ENCODE data around the gene COMMD1.
"Not testable (repeated sequence)": the region's sequence is repeated elsewhere in the genome, so short reads cannot be mapped to it uniquely, and the experiment has no call there.

The COMMD1 gene

DNA sequence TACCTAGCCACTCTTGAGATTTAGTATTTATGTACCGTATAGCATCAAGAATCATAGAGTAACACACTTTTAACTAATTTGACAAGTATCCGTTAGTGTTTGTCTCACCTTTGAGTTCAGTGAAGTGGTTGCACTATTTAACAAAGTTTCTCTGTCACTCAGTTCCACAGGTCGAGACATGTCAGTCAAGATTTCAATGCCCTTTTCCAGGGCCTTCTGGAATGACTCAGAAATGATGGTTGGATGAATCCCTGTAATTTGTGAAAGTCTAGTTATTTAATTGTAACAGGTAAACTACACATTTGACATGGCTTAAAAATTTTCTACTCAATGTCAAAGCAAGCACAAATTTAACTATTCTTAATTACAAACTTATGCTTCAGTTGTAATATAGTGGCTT lies 26.7 kb upstream of the COMMD1 start:
- H3K27ac ChIP-seq, result peak overlapping the region; percentile 56
- DNase-seq (ENCODE audit: low spot score), result peak; percentile 80
- TF ChIP-seq, protein P1, sequence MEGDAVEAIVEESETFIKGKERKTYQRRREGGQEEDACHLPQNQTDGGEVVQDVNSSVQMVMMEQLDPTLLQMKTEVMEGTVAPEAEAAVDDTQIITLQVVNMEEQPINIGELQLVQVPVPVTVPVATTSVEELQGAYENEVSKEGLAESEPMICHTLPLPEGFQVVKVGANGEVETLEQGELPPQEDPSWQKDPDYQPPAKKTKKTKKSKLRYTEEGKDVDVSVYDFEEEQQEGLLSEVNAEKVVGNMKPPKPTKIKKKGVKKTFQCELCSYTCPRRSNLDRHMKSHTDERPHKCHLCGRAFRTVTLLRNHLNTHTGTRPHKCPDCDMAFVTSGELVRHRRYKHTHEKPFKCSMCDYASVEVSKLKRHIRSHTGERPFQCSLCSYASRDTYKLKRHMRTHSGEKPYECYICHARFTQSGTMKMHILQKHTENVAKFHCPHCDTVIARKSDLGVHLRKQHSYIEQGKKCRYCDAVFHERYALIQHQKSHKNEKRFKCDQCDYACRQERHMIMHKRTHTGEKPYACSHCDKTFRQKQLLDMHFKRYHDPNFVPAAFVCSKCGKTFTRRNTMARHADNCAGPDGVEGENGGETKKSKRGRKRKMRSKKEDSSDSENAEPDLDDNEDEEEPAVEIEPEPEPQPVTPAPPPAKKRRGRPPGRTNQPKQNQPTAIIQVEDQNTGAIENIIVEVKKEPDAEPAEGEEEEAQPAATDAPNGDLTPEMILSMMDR (conservative IDR thresholded peaks at IDR 0.05; ENCODE audit: low read depth), result no peak
- ChIA-PET POLR2A (ENCODE audit: low non-redundant PET) (interaction anchor here (0.7 kb wide), 1 partner anchor 997 kb away, joined by 6 read pairs; no protein-coding TSS in a partner anchor), CTCF (no interaction called here)

DNA sequence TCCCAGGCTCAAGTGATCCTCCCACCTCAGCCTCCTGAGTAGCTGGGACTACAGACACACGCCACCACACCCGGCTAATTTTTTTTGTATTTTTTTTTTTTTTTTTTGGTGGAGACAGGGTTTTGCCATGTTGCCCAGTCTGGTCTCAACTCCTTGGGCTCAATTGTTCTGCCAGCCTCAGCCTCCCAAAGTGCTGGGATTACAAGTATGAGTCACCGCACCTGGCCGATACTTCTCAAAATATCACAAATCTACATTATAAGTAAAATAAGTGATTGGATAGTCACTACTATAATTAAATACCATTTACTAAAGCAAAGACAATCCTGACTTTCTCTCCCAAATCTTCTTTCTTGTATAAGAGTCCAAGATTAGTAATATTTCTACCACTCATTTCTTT lies 26.1 kb upstream of the COMMD1 start:
- DNase-seq (ENCODE audit: low spot score); CTCF ChIA-PET: not testable (repeated sequence)
- POLR2A ChIA-PET (ENCODE audit: low non-redundant PET), result interaction anchor here (0.6 to 0.7 kb wide), 2 partner anchors 12 to 998 kb away, joined by 3 to 6 read pairs; no protein-coding TSS in a partner anchor
- peak overlapping the region; percentile 56 for H3K27ac ChIP-seq

DNA sequence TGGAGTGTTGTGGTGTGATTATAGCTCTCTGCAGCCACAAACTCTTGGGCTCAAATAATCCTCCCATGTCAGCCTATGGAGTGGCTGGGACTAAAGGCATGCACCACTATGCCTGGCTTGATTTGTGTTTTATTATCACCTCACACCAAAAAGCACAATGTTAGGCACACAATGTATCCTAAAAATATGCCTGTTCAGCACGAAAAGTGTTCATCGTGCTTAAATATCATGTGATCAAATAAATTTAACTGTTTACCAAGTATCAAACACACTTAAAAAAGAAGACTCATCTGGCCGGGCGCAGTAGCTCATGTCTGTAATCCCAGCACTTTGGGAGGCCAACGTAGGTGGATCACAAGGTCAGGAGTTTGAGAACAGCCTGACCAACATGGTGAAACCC lies 22.6 kb upstream of the COMMD1 start:
- TF ChIP-seq, protein P1 (conservative IDR thresholded peaks at IDR 0.05; ENCODE audit: low read depth), result no peak
- CTCF ChIA-PET, result no interaction called here
- H3K27ac ChIP-seq, result no peak overlapping the region
- POLR2A ChIA-PET (ENCODE audit: low non-redundant PET), result no interaction called here
- no peak for DNase-seq (ENCODE audit: low spot score)

DNA sequence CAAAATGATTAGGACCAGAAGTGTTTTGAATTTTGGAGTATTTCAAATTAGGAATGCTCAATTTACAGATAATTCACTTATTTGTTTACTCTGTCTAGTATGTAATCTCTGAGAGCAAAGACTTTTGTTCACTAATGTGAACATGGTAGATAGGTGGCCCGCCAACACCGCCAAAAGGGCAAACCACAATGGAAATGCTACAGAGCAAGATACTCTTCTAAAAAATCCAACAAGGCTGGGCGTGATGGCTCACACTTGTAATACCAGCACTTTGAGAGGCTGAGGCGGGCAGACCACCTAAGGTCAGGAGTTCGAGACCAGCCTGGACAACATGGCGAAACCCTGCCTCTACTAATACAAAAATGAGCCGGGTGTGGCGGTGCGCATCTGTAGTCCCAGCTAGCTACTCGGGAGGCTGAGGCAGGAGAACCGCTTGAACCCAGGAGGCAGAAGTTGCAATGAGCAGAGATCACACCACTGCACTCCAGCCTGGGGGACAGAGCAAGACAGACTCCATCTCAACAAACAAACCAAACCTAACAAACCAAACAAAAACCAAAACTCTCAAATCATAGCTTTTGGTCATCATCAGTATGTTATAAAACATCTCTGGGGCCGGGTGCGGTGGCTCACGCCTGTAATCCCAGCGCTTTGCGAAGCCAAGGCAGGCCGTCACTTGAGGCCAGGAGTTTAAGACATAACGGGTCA lies 19.4 kb upstream of the COMMD1 start:
- DNase-seq (ENCODE audit: low spot score), result no peak
- H3K27ac ChIP-seq, result peak overlapping the region; percentile 5; the same call in 1 of the 2 replicates
- ChIA-PET CTCF (interaction anchor here (0.6 kb wide), 1 partner anchor 11 kb away, joined by 4 read pairs; no protein-coding TSS in a partner anchor), POLR2A (ENCODE audit: low non-redundant PET) (no interaction called here)
- TF ChIP-seq, protein P1 (conservative IDR thresholded peaks at IDR 0.05; ENCODE audit: low read depth), result no peak

DNA sequence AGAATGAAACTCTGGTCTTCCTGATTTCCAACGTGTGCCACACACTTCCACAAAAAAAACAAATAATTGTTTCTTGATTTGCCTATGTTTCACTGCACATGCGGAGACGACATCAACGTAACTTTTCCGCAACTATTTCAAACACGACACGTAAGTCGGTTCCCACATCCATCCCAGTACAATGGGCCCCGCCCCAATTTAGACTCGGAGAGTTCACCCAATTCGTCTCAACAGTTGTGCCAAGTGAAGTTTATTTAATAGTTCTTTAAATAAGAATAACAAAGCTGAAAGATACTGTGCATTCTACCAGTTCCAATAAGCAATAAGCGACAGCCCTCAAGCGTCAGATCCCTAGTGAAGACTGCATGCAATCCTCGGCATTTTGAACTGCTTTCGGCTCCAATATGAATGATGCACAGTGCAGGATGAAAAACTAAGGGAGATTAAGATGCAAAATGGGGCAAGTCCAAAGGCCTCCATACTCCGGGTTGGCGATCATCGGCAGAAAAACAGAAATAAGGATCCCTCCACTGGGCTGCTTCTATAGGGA lies 17.7 kb upstream of the COMMD1 start:
- peak; percentile 21 for DNase-seq (ENCODE audit: low spot score)
- H3K27ac ChIP-seq, result peak overlapping the region; percentile 91
- ChIA-PET CTCF (no interaction called here), POLR2A (ENCODE audit: low non-redundant PET) (no interaction called here)
- TF ChIP-seq, protein P1 (conservative IDR thresholded peaks at IDR 0.05; ENCODE audit: low read depth), result no peak

DNA sequence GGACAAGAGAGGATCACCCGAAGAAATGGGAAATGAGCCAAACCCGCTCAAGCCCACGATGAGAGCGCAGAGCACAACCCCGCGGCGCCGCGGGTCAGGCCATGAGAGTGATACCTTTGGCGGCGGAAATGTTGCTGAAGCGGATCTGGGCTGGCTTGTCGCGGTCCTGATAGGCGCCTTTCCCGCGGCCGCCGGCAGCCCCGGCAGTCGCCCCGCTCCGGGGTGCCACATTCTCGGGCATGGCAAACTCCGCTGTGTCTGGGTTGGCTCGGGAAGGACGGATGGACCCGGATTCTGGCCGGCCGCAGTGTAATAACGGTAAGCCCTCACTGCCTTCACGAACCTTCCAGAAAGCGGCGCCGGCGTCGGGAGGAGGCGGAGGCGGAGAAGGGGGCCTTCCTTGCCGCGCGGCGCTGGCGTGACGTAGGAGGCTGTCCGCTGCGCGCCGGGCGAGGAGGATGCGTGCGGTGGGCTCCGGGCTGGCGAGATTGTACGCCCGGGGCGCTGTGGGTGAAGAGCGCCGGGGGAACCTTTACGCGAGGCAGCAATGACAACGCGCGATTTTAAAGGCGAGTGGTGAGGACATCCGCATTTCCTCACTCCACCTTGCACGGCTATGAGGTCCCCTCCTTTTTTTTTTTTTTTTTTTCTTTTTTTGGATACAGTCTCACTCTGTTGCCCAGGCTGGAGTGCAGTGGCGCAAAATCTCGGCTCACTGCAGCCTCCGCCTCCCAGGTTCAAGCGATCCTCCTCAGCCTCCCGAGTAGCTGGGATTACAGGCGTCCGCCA lies 17.0 kb upstream of the COMMD1 start, which contains the start of gene CCT4:
Gene CCT4 (minus strand): TSS at position 390 of the 789 bp plus-strand sequence. CDS start 149 bp downstream, at position 241.
- ChIA-PET CTCF (no interaction called here), POLR2A (ENCODE audit: low non-redundant PET) (no interaction called here)
- TF ChIP-seq, protein P1 (conservative IDR thresholded peaks at IDR 0.05; ENCODE audit: low read depth), result no peak
- peak; percentile 70 for DNase-seq (ENCODE audit: low spot score)
- peak within 1 kb of the TSS; percentile 91 for H3K27ac ChIP-seq
